HepG2 (cell line): Measurements from ENCODE around the gene POU2F2. TPM values are rescaled to one million over a fixed set of nuclear protein-coding genes. Genes with fewer than 3 reads are reported as not detected.

ENCODE experiments used
- ATAC-seq: fragments of 200-7000 bp; cut with Tn5 transposase; 3 replicates; pipeline ENCODE4 v1.9.1; 2020; ENCODE audit warnings: mild to moderate bottlenecking, moderate library complexity
- BruUV-seq: library from RNA; stranded (reverse); fragments of 400-500 nt; replicated peaks from 2 replicates; lab custom pipeline; 2021; lab: Mats Ljungman, UMichigan
- CTCF ChIA-PET: fragments of 300-600 bp; formaldehyde crosslinking; extraction: SDS; loops from one replicate; lab custom pipeline; 2021; ENCODE audit warnings: low total read pairs, inconsistent platforms, low intra/inter-chr PET ratio; lab: Yijun Ruan, JAX
- POLR2A ChIA-PET: fragments of 350-600 bp; sonication (Branson Sonifier 250); formaldehyde crosslinking; loops from one replicate; lab custom pipeline; 2020; ENCODE audit warnings: antibody characterized with exemption, inconsistent platforms; lab: Yijun Ruan, JAX
- DNase-seq: peaks from one replicate; pipeline ENCODE4 v3.0.0-alpha.2; 2015; ENCODE audit warnings: low spot score
- FAIRE-seq: peaks from 3 replicates; lab custom pipeline; 2011; peaks lifted over from hg19 to GRCh38; lab: Jason Lieb, UNC
- H2AFZ ChIP-seq: one replicate; pipeline ENCODE4 v1.6.1; 2011; ENCODE audit warnings: low read length, inconsistent platforms
- H3K27ac ChIP-seq: fragments of 300-600 bp; 3 replicates; pipeline ENCODE4 v1.8.0; 2011; ENCODE audit warnings: mixed run types, mild to moderate bottlenecking, mixed read lengths, low read length, inconsistent platforms; ENCODE audit not compliant: insufficient read depth; ENCODE audit errors: extremely low read length
- H3K27me3 ChIP-seq, 2 experiments: fragments of 200-600 bp in 1 of 2; 2 replicates in 1 of 2; 3 replicates in 1 of 2; pipeline versions ENCODE4 v1.6.0 to v1.8.0; 2011; ENCODE audit warnings: low read length in 2 of 2, mild to moderate bottlenecking in 2 of 2, moderate library complexity in 2 of 2, inconsistent platforms in 1 of 2; ENCODE audit not compliant: insufficient read depth in 2 of 2, control insufficient read depth in 1 of 2
- H3K36me3 ChIP-seq, 2 experiments: fragments of 200-600 bp in 1 of 2; replicated peaks in 1 of 2; 2 replicates in 1 of 2; 3 replicates in 1 of 2; pipeline versions ENCODE4 v1.5.1 to v1.8.0; 2011; ENCODE audit warnings: low read length in 2 of 2, inconsistent platforms in 1 of 2; ENCODE audit not compliant: insufficient read depth in 2 of 2, control insufficient read depth in 1 of 2
- H3K4me1 ChIP-seq: 2 replicates; pipeline ENCODE4 v1.5.1; 2012; ENCODE audit warnings: low read length, inconsistent platforms; ENCODE audit not compliant: insufficient read depth
- H3K4me2 ChIP-seq: 2 replicates; pipeline ENCODE4 v1.6.0; 2011; ENCODE audit warnings: low read depth, low read length, inconsistent platforms
- H3K4me3 ChIP-seq, 3 experiments: fragments of 200-600 bp in 1 of 3; sonication (generic), shearing (Covaris generic) in 1 of 3; replicated peaks in 1 of 3; 2 replicates each; pipeline ENCODE4 v1.5.1; 2011 to 2016; ENCODE audit warnings: low read length in 3 of 3, inconsistent platforms in 2 of 3, low read depth in 2 of 3, mild to moderate bottlenecking in 2 of 3, control low read depth in 1 of 3, mixed read lengths in 1 of 3; ENCODE audit not compliant: insufficient read depth in 1 of 3
- H3K79me2 ChIP-seq: one replicate; pipeline ENCODE4 v1.6.1; 2011; ENCODE audit warnings: low read length, inconsistent platforms; ENCODE audit not compliant: insufficient read depth
- H3K9ac ChIP-seq: 2 replicates; pipeline ENCODE4 v1.6.0; 2011; ENCODE audit warnings: mild to moderate bottlenecking, low read depth, low read length, inconsistent platforms; ENCODE audit not compliant: insufficient read depth
- H3K9me3 ChIP-seq: 2 replicates; pipeline ENCODE4 v1.5.1; 2012; ENCODE audit warnings: mild to moderate bottlenecking, low read length
- H4K20me1 ChIP-seq: 2 replicates; pipeline ENCODE4 v1.6.0; 2011; ENCODE audit warnings: inconsistent platforms, mild to moderate bottlenecking, low read length, moderate library complexity; ENCODE audit not compliant: insufficient read depth
- ATF6 ChIP-seq: sonication (generic); formaldehyde crosslinking; conservative IDR thresholded peaks from 2 replicates; pipeline ENCODE4 v1.4.0; 2020; ENCODE audit warnings: missing genetic modification reagents
- GATA4 ChIP-seq: sonication (generic); IDR thresholded peaks from 2 replicates; pipeline ENCODE4 v1.6.1; 2016; ENCODE audit warnings: antibody characterized with exemption, low read depth, borderline replicate concordance
- GATAD1 ChIP-seq: IDR thresholded peaks from 2 replicates; pipeline ENCODE4 v1.6.1; 2016; ENCODE audit warnings: missing genetic modification reagents, missing compliant biosample characterization
- GMEB1 ChIP-seq: sonication (generic); formaldehyde crosslinking; IDR thresholded peaks from 2 replicates; pipeline ENCODE4 v1.5.1; 2020; ENCODE audit warnings: missing genetic modification reagents, mild to moderate bottlenecking, borderline replicate concordance
- KLF15 ChIP-seq: sonication (generic); formaldehyde crosslinking; IDR thresholded peaks from 2 replicates; pipeline ENCODE4 v1.8.1; 2023; ENCODE audit warnings: borderline replicate concordance, mild to moderate bottlenecking, inconsistent platforms, missing genetic modification reagents, mixed read lengths
- MAFK ChIP-seq, 2 experiments: IDR thresholded peaks in 1 of 2; conservative IDR thresholded peaks in 1 of 2; 2 replicates each; pipeline ENCODE4 v1.6.1; 2011; ENCODE audit warnings: improper control_type of control experiment in 2 of 2, low read length in 2 of 2
- PLSCR1 ChIP-seq: sonication (generic); formaldehyde crosslinking; IDR thresholded peaks from 2 replicates; pipeline ENCODE4 v1.5.0; 2020; ENCODE audit warnings: missing genetic modification reagents, mild to moderate bottlenecking, borderline replicate concordance
- PRDM15 ChIP-seq: sonication (generic); formaldehyde crosslinking; IDR thresholded peaks from 2 replicates; pipeline ENCODE4 v1.4.0; 2020; ENCODE audit warnings: missing genetic modification reagents
- ZNF101 ChIP-seq: sonication (generic); formaldehyde crosslinking; IDR thresholded peaks from 2 replicates; pipeline ENCODE4 v1.4.0; 2020; ENCODE audit warnings: mild to moderate bottlenecking, low read depth, missing genetic modification reagents, borderline replicate concordance
- ZNF687 ChIP-seq: sonication (generic); formaldehyde crosslinking; IDR thresholded peaks from 2 replicates; pipeline ENCODE4 v1.5.1; 2020; ENCODE audit warnings: mild to moderate bottlenecking, missing genetic modification reagents, moderate library complexity
- ZNF7 ChIP-seq: IDR thresholded peaks from 2 replicates; pipeline ENCODE4 v1.6.1; 2016; ENCODE audit warnings: missing biosample characterization, missing genetic modification reagents
- ZNF776 ChIP-seq: sonication (generic); formaldehyde crosslinking; IDR thresholded peaks from 2 replicates; pipeline ENCODE4 v1.4.0; 2020; ENCODE audit warnings: mild to moderate bottlenecking, missing genetic modification reagents
- in situ Hi-C: cut with HindIII; loops from 2 replicates; pipeline ENCODE4 v1.10.0; 2017; ENCODE audit warnings: low pct_unique_long_range_greater_than_20kb; ENCODE audit not compliant: extremely low pct_ligation_motif_present
- intact Hi-C: fragments of 100-400 bp; cut with micrococcal nuclease; formaldehyde crosslinking; loops from one replicate; pipeline ENCODE4 v1.10.0; 2022; ENCODE audit not compliant: unreplicated experiment
- polyA plus RNA-seq, 8 experiments: library from polyadenylated mRNA; depleted of rRNA in 3 of 8; stranded (reverse) in 7 of 8; unstranded in 1 of 8; fragments of >200 nt; fragmentation: Illumina TruSeq in 4 of 8; extraction: Trizol in 4 of 8; gene quantifications; 2 replicates each; pipeline versions ENCODE4 v1.2.1 to v1.2.3, GENCODE V29; 2011 to 2016; ENCODE audit warnings: low read depth in 4 of 8, missing spikeins in 1 of 8, mixed read lengths in 1 of 8; ENCODE audit not compliant: insufficient read depth in 1 of 8
- total RNA-seq, 5 experiments: library from RNA; depleted of rRNA; stranded (reverse); fragments of >200 nt; fragmentation: Illumina TruSeq; extraction: Trizol; gene quantifications; 2 replicates each; pipeline ENCODE4 v1.2.3, GENCODE V29; 2016; ENCODE audit warnings: low read depth in 1 of 5

Gene POU2F2
- total and polyA plus RNA-seq, 2 of the 13 experiments (the other 11 are each of a cell fraction or from before 2014, with no cell fraction given) = 0.09 to 0.17 TPM

GRCh38 chr19:42040031-42040430 lies 92.2 kb downstream of the POU2F2 start:
- Histone ChIP-seq H4K20me1 (no peaks in the 10 kb centered on the region), H3K9ac (no peak overlapping the region), H3K27ac (no peak overlapping the region), H3K4me2 (no peak overlapping the region), H3K9me3 (no peaks in the 10 kb centered on the region), H3K79me2 (no peaks in the 10 kb centered on the region), H3K4me1 (no peaks in the 10 kb centered on the region), H3K36me3 (no peaks in the 10 kb centered on the region), H3K27me3 (peaks cover 0 to 9% of the 10 kb centered on the region in 2 experiments; a peak in 4 of 5 replicates), H2AFZ (no peak overlapping the region), H3K4me3 (no peak overlapping the region)
- FAIRE-seq = no peak
- intact Hi-C loops = no loop called here
- ChIA-PET CTCF (no interaction called here), POLR2A (no interaction called here)
- ATAC-seq = no peak
- BruUV-seq = no TSS peak
- in situ Hi-C loops = no loop called here
- no peak for DNase-seq
- TF ChIP-seq ZNF687 (no peak), PLSCR1 (no peak), PRDM15 (CRISPR knock-in tag) (no peak), MAFK (conservative IDR thresholded peaks at IDR 0.05 in 1 of 2, IDR thresholded peaks at IDR 0.05 in 1 of 2; ENCODE audit: low read length in 2 of 2) (no peak), GATAD1 (no peak), ZNF776 (CRISPR knock-in tag) (no peak), GMEB1 (no peak), ZNF7 (CRISPR knock-in tag) (no peak), KLF15 (no peak), GATA4 (no peak), ZNF101 (no peak), ATF6 (CRISPR knock-in tag) (no peak)
